Vagina (tissue), 2 donors: ENCODE data around the gene CXCL16. TPM values are rescaled to one million over a fixed set of nuclear protein-coding genes. Genes with fewer than 3 reads are reported as not detected.

Experiments
- DNase-seq, 2 donors: peaks; one replicate each; pipeline ENCODE4 v3.0.0-alpha.2; 2017; ENCODE audit errors: extremely low spot score in 2 of 2
- H3K27ac ChIP-seq: fragments of 200-600 bp; sonication (generic); one replicate; pipeline ENCODE4 v1.5.1; 2019
- H3K27me3 ChIP-seq: fragments of 200-600 bp; sonication (generic); one replicate; pipeline ENCODE4 v1.5.1; 2019
- H3K36me3 ChIP-seq, 2 donors: fragments of 200-600 bp; sonication (generic); one replicate each; pipeline ENCODE4 v1.5.1; 2017 to 2019
- H3K4me1 ChIP-seq: fragments of 200-600 bp; sonication (generic); one replicate; pipeline ENCODE4 v1.5.1; 2019
- H3K4me3 ChIP-seq, 2 donors: fragments of 200-600 bp; sonication (generic); 1 replicate in 1 of 2; 2 replicates in 1 of 2; pipeline ENCODE4 v1.5.1; 2016 to 2019
- H3K9me3 ChIP-seq: fragments of 200-600 bp; sonication (generic); one replicate; pipeline ENCODE4 v1.5.1; 2019
- CTCF ChIP-seq, 3 experiments: fragments of 450-650 bp in 2 of 3; fragments of 200-600 bp in 1 of 3; sonication (generic) in 1 of 3; IDR thresholded peaks; one replicate each; pipeline ENCODE4 v1.5.1; 2017 to 2019; ENCODE audit warnings: antibody characterized with exemption in 3 of 3, mild to moderate bottlenecking in 2 of 3, moderate library complexity in 2 of 3
- POLR2A ChIP-seq, 2 donors: fragments of 450-650 bp; IDR thresholded peaks; one replicate each; pipeline ENCODE4 v1.6.1; 2017; ENCODE audit warnings: antibody characterized with exemption in 2 of 2, mild to moderate bottlenecking in 2 of 2, moderate library complexity in 2 of 2
- POLR2AphosphoS5 ChIP-seq, 2 donors: sonication (generic); formaldehyde crosslinking; IDR thresholded peaks; one replicate each; pipeline ENCODE4 v1.9.0; 2017; ENCODE audit warnings: antibody characterized with exemption in 2 of 2, mild to moderate bottlenecking in 2 of 2, low read depth in 1 of 2; ENCODE audit not compliant: insufficient read depth in 1 of 2
- intact Hi-C: fragments of 100-400 bp; cut with DNase I; formaldehyde crosslinking; loops from one replicate; pipeline ENCODE4 v1.15.1; 2023
- total RNA-seq: library from RNA; depleted of rRNA; stranded (reverse); fragments of >200 nt; gene quantifications from one replicate; pipeline ENCODE4 v1.2.3, GENCODE V29; 2016

The CXCL16 gene
- total RNA-seq, 1 donor from 2014 or later: 6.4 TPM

GRCh38 chr17:4740584-4740983 lies 856 bp upstream of the CXCL16 start:
- peaks cover 25% of the 10 kb centered on the region for H3K4me1 ChIP-seq
- no peak overlapping the region for H3K27ac ChIP-seq
- H3K4me3 ChIP-seq: no peak overlapping the region
- no peaks in the 10 kb centered on the region for H3K9me3 ChIP-seq
- TF ChIP-seq CTCF (IDR thresholded peaks at IDR 0.05): no peak
- TF ChIP-seq POLR2A (IDR thresholded peaks at IDR 0.05): no peak
- TF ChIP-seq POLR2AphosphoS5 (IDR thresholded peaks at IDR 0.05; ENCODE audit: insufficient read depth in 1 of 2, low read depth in 1 of 2): no peak
- DNase-seq: no peak
- no peaks in the 10 kb centered on the region for H3K36me3 ChIP-seq
- intact Hi-C loops: no loop called here
- H3K27me3 ChIP-seq: peaks cover 2% of the 10 kb centered on the region

GRCh38 chr17:4740025-4740351 lies 260 bp upstream of the CXCL16 start:
- Histone ChIP-seq H3K9me3 (no peaks in the 10 kb centered on the region), H3K27ac (peak overlapping the region; percentile 34), H3K27me3 (no peaks in the 10 kb centered on the region), H3K4me1 (peaks cover 19% of the 10 kb centered on the region), H3K4me3 (peak overlapping the region; percentile 62 to 65), H3K36me3 (no peaks in the 10 kb centered on the region)
- intact Hi-C loops: no loop called here
- DNase-seq: no peak
- no peak for TF ChIP-seq POLR2AphosphoS5 (IDR thresholded peaks at IDR 0.05; ENCODE audit: insufficient read depth in 1 of 2, low read depth in 1 of 2)
- TF ChIP-seq POLR2A (IDR thresholded peaks at IDR 0.05): no peak
- no peak for TF ChIP-seq CTCF (IDR thresholded peaks at IDR 0.05)

GRCh38 chr17:4738136-4739121 lies 1.3 kb downstream of the CXCL16 start:
- Histone ChIP-seq H3K27ac (peak overlapping the region; percentile 34), H3K4me3 (peak overlapping the region; percentile 62 to 65), H3K4me1 (peaks cover 18% of the 10 kb centered on the region), H3K27me3 (no peaks in the 10 kb centered on the region), H3K9me3 (no peaks in the 10 kb centered on the region), H3K36me3 (no peaks in the 10 kb centered on the region)
- TF ChIP-seq CTCF (IDR thresholded peaks at IDR 0.05) (no peak), POLR2A (IDR thresholded peaks at IDR 0.05) (no peak), POLR2AphosphoS5 (IDR thresholded peaks at IDR 0.05; ENCODE audit: insufficient read depth in 1 of 2, low read depth in 1 of 2) (no peak)
- intact Hi-C loops: loop anchor here (10.0 kb wide), 1 partner anchor 46 kb away; the partner anchor contains the start of genes GLTPD2 and VMO1
- no peak for DNase-seq

GRCh38 chr17:4735876-4736651 lies 3.7 kb downstream of the CXCL16 start:
- H3K4me3 ChIP-seq: no peak overlapping the region
- H3K27me3 ChIP-seq: no peaks in the 10 kb centered on the region
- intact Hi-C loops: loop anchor here (10.0 kb wide), 1 partner anchor 49 kb away; the partner anchor contains the start of genes GLTPD2 and VMO1
- no peak for DNase-seq
- no peaks in the 10 kb centered on the region for H3K9me3 ChIP-seq
- H3K36me3 ChIP-seq: peaks cover 0 to 6% of the 10 kb centered on the region in 2 donors
- no peak overlapping the region for H3K27ac ChIP-seq
- H3K4me1 ChIP-seq: peaks cover 32% of the 10 kb centered on the region
- no peak for TF ChIP-seq CTCF (IDR thresholded peaks at IDR 0.05)
- TF ChIP-seq POLR2AphosphoS5 (IDR thresholded peaks at IDR 0.05; ENCODE audit: insufficient read depth in 1 of 2, low read depth in 1 of 2): no peak
- TF ChIP-seq POLR2A (IDR thresholded peaks at IDR 0.05): no peak
